ENCODE results near the gene TMEM184C. TPM values are rescaled to one million over a fixed set of nuclear protein-coding genes. Genes with fewer than 3 reads are reported as not detected.

TMEM184C gene
- total RNA-seq, 1 donor from 2014 or later, result 35.7 TPM

DNA sequence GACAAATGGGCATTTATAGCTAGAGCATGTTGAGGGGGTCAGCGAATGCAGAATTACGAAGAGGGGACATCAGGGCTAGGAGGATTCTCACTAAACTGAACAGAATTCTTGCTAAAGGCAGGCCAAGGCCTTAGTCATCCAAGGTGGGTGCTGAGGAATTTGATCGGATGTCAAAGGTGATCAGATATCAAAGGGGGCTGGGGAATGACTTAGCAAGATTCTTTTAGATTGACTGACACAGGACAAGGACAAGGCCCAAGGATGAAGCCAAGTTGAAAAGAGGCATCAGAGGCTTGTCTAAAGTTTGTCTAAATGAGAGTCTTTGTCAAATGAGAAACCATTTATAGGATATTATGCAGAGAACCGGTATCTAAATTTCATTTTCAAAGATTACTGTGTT is 9.7 kb downstream of the TMEM184C start:
- peaks cover 14% of the 10 kb centered on the region for H3K36me3 Mint-ChIP-seq
- peaks cover 30% of the 10 kb centered on the region for H3K36me3 ChIP-seq
- DNase-seq (ENCODE audit: low spot score), result no peak

DNA sequence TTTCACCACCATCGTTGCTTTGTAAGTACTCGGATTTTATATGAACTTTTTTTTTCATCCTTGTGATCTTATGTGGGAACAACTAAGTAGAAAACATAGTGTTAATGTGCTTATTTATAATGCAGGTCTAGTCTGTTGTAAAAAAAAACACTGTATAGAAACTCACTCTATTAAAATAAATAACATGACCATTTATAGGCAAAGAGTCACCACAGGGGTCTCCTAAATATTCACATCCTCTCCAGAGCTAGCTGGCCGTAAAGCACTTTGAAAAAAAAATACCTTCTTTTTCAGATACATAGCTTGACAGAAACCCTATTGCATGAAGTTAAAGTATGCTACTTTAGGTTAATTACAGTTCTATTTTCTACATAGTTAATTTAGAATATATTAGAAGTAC is 11.2 kb downstream of the TMEM184C start:
- Histone ChIP-seq H4K20me1 (ENCODE audit: low read depth) (peaks cover 6% of the 10 kb centered on the region), H3K27ac (no peak overlapping the region), H3K4me1 (no peaks in the 10 kb centered on the region), H3K9me3 (ENCODE audit: low read depth) (no peaks in the 10 kb centered on the region), H3K4me3 (no peak overlapping the region), H3K27me3 (no peaks in the 10 kb centered on the region), H2AFZ (replicated peaks) (no peak overlapping the region), H3K36me3 (peaks cover 30% of the 10 kb centered on the region), H3F3A (ENCODE audit: low read depth) (no peaks in the 10 kb centered on the region), H3K4me2 (no peak overlapping the region), H3K79me2 (ENCODE audit: low read depth) (no peaks in the 10 kb centered on the region), H3K9ac (no peak overlapping the region)
- no peak overlapping the region for H3K27ac Mint-ChIP-seq
- no peak overlapping the region for H3K4me3 Mint-ChIP-seq
- H3K36me3 Mint-ChIP-seq, result peaks cover 13% of the 10 kb centered on the region
- no peak for TF ChIP-seq EZH2phosphoT487 (IDR thresholded peaks at IDR 0.05)
- no peak for TF ChIP-seq EZH2 (IDR thresholded peaks at IDR 0.05)
- TF ChIP-seq, protein P1, sequence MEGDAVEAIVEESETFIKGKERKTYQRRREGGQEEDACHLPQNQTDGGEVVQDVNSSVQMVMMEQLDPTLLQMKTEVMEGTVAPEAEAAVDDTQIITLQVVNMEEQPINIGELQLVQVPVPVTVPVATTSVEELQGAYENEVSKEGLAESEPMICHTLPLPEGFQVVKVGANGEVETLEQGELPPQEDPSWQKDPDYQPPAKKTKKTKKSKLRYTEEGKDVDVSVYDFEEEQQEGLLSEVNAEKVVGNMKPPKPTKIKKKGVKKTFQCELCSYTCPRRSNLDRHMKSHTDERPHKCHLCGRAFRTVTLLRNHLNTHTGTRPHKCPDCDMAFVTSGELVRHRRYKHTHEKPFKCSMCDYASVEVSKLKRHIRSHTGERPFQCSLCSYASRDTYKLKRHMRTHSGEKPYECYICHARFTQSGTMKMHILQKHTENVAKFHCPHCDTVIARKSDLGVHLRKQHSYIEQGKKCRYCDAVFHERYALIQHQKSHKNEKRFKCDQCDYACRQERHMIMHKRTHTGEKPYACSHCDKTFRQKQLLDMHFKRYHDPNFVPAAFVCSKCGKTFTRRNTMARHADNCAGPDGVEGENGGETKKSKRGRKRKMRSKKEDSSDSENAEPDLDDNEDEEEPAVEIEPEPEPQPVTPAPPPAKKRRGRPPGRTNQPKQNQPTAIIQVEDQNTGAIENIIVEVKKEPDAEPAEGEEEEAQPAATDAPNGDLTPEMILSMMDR (IDR thresholded peaks at IDR 0.05), result no peak
- H3K27me3 Mint-ChIP-seq (ENCODE audit: insufficient read depth, low read depth), result no peaks in the 10 kb centered on the region
- H3K4me1 Mint-ChIP-seq, result no peaks in the 10 kb centered on the region
- H3K9me3 Mint-ChIP-seq, result no peaks in the 10 kb centered on the region
- no peak for DNase-seq (ENCODE audit: low spot score)

More for the DNA sequence above, 9.7 kb downstream of the TMEM184C start:
- H3K9me3 Mint-ChIP-seq, result no peaks in the 10 kb centered on the region
- no peak overlapping the region for H3K4me3 Mint-ChIP-seq
- no peaks in the 10 kb centered on the region for H3K4me1 Mint-ChIP-seq
- Histone ChIP-seq H3K4me2 (no peak overlapping the region), H4K20me1 (ENCODE audit: low read depth) (peaks cover 6% of the 10 kb centered on the region), H3F3A (ENCODE audit: low read depth) (no peaks in the 10 kb centered on the region), H3K9ac (no peak overlapping the region), H3K27me3 (no peaks in the 10 kb centered on the region), H3K27ac (no peak overlapping the region), H3K4me1 (no peaks in the 10 kb centered on the region), H3K79me2 (ENCODE audit: low read depth) (peaks cover 9% of the 10 kb centered on the region), H2AFZ (replicated peaks) (no peak overlapping the region), H3K4me3 (no peak overlapping the region), H3K9me3 (ENCODE audit: low read depth) (no peaks in the 10 kb centered on the region)
- H3K27ac Mint-ChIP-seq, result no peak overlapping the region
- H3K27me3 Mint-ChIP-seq (ENCODE audit: insufficient read depth, low read depth), result no peaks in the 10 kb centered on the region
- TF ChIP-seq EZH2 (IDR thresholded peaks at IDR 0.05), result no peak
- no peak for TF ChIP-seq EZH2phosphoT487 (IDR thresholded peaks at IDR 0.05)
- TF ChIP-seq, protein P1 (IDR thresholded peaks at IDR 0.05), result no peak

DNA sequence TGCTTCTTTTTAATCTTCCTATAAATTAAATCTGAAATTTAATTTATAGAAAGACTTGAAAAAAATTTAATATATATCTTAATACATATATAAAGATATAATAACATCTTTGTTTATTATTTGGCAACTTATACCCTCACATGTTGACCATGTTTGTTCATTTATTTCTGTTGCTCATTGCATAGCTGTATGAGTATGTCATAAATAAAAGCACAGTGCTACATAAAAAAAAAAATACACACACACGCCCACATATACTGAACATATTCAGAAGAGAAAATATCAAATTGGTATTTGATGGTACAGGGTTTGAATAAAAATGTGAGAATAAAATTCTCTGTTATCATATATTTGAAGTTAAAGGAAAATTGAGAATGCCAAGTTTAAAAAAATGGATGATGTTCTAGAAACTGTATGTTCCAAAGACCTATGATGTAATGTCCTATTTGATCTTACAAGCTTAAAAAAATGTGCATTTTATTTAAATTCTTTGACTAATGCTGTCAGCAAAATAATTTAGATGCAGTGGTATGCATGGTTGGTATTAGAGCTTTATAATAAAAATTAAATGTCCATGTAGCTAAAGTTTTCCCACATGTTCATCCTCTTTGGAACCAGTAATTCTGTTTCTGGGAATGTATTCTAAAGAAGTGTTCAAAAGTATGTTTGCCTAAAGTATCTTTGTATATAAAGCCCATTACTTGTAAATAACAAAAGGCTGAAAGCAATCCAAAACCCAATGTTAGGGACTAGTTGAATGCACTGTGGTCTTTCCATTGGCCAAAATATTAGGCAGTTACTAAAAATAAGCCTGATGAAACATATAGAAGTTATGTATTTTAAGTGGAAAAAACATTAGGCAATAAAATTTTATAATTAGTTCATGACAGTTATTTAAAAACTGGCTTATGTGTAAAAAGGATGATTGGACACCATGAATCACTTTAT is 12.9 kb downstream of the TMEM184C start:
- Histone ChIP-seq H2AFZ (replicated peaks) (no peak overlapping the region), H3K4me1 (no peaks in the 10 kb centered on the region), H3F3A (ENCODE audit: low read depth) (no peaks in the 10 kb centered on the region), H4K20me1 (ENCODE audit: low read depth) (no peaks in the 10 kb centered on the region), H3K36me3 (peaks cover 19% of the 10 kb centered on the region), H3K27me3 (no peaks in the 10 kb centered on the region), H3K79me2 (ENCODE audit: low read depth) (no peaks in the 10 kb centered on the region), H3K4me3 (no peak overlapping the region), H3K9me3 (ENCODE audit: low read depth) (no peaks in the 10 kb centered on the region), H3K4me2 (no peak overlapping the region), H3K27ac (no peak overlapping the region), H3K9ac (no peak overlapping the region)
- peaks cover 2% of the 10 kb centered on the region for H3K27me3 Mint-ChIP-seq (ENCODE audit: insufficient read depth, low read depth)
- H3K4me3 Mint-ChIP-seq, result no peak overlapping the region
- TF ChIP-seq EZH2 (IDR thresholded peaks at IDR 0.05) (no peak), EZH2phosphoT487 (IDR thresholded peaks at IDR 0.05) (no peak)
- TF ChIP-seq, protein P1 (IDR thresholded peaks at IDR 0.05), result no peak
- H3K27ac Mint-ChIP-seq, result no peak overlapping the region
- no peaks in the 10 kb centered on the region for H3K9me3 Mint-ChIP-seq
- DNase-seq (ENCODE audit: low spot score), result no peak
- no peaks in the 10 kb centered on the region for H3K4me1 Mint-ChIP-seq
- H3K36me3 Mint-ChIP-seq, result peaks cover 23% of the 10 kb centered on the region
